ENCODE data around the gene TLCD3A.

TLCD3A gene

GRCh38 chr17:689556-690275, 42.7 kb upstream of the TLCD3A start:
- in situ Hi-C loops (cut with HindIII; ENCODE audit: low sequenced_read_pairs), result loop anchor here (5.0 kb wide), 2 partner anchors 37 to 87 kb away; no protein-coding TSS in a partner anchor
- DNase-seq (ENCODE audit: low read depth), result no peak
- TF ChIP-seq, protein P1, sequence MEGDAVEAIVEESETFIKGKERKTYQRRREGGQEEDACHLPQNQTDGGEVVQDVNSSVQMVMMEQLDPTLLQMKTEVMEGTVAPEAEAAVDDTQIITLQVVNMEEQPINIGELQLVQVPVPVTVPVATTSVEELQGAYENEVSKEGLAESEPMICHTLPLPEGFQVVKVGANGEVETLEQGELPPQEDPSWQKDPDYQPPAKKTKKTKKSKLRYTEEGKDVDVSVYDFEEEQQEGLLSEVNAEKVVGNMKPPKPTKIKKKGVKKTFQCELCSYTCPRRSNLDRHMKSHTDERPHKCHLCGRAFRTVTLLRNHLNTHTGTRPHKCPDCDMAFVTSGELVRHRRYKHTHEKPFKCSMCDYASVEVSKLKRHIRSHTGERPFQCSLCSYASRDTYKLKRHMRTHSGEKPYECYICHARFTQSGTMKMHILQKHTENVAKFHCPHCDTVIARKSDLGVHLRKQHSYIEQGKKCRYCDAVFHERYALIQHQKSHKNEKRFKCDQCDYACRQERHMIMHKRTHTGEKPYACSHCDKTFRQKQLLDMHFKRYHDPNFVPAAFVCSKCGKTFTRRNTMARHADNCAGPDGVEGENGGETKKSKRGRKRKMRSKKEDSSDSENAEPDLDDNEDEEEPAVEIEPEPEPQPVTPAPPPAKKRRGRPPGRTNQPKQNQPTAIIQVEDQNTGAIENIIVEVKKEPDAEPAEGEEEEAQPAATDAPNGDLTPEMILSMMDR (IDR thresholded peaks at IDR 0.05; ENCODE audit: low read depth, low read length, missing control alignments), result no peak
- no peak overlapping the region for H3K4me3 ChIP-seq (ENCODE audit: low read depth, low read length)

GRCh38 chr17:690361-690760, 42.0 kb upstream of the TLCD3A start:
- H3K4me3 ChIP-seq (ENCODE audit: low read depth, low read length), result no peak overlapping the region
- DNase-seq (ENCODE audit: low read depth), result no peak
- in situ Hi-C loops (cut with HindIII; ENCODE audit: low sequenced_read_pairs), result loop anchor here (5.0 kb wide), 2 partner anchors 38 to 88 kb away; no protein-coding TSS in a partner anchor
- TF ChIP-seq, protein P1 (IDR thresholded peaks at IDR 0.05; ENCODE audit: low read depth, low read length, missing control alignments), result no peak

- TF ChIP-seq, protein P1 (IDR thresholded peaks at IDR 0.05; ENCODE audit: low read depth, low read length, missing control alignments), result no peak
- in situ Hi-C loops (cut with HindIII; ENCODE audit: low sequenced_read_pairs), result loop anchor here (5.0 kb wide), 2 partner anchors 39 to 89 kb away; no protein-coding TSS in a partner anchor
- DNase-seq (ENCODE audit: low read depth), result no peak
- H3K4me3 ChIP-seq (ENCODE audit: low read depth, low read length), result no peak overlapping the region
Observed at GRCh38 chr17:691423-691822, 41.0 kb upstream of the TLCD3A start.

- in situ Hi-C loops (cut with HindIII; ENCODE audit: low sequenced_read_pairs), result loop anchor here (5.0 kb wide), 2 partner anchors 40 to 90 kb away; no protein-coding TSS in a partner anchor
- DNase-seq (ENCODE audit: low read depth), result peak; percentile 66
- TF ChIP-seq, protein P1 (IDR thresholded peaks at IDR 0.05; ENCODE audit: low read depth, low read length, missing control alignments), result no peak
- H3K4me3 ChIP-seq (ENCODE audit: low read depth, low read length), result no peak overlapping the region
Observed at GRCh38 chr17:692116-692515, 40.3 kb upstream of the TLCD3A start.

GRCh38 chr17:693791-694638, 38.4 kb upstream of the TLCD3A start:
- peak; percentile 98 for DNase-seq (ENCODE audit: low read depth)

DNA sequence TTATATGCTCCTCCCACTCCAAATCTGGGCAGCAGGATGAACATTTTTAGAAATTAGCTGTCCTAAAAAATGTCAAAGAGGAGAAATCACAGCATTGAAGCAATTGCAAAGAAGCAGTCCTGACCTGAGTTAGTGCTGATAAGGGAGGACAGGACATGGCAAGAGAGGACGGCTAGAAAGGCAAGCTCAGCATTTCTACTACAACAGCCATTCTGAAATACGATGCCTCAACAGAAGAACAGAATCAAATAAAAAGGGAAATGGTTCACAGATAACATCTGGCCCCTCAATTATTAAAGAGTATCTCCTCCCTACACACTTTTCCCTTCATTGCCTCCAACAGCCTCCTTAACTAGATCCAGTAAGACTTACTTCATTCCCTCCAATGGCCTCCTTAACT, 36.0 kb upstream of the TLCD3A start:
- DNase-seq (ENCODE audit: low read depth), result no peak
- TF ChIP-seq, protein P1 (IDR thresholded peaks at IDR 0.05; ENCODE audit: low read depth, low read length, missing control alignments), result no peak
- in situ Hi-C loops (cut with HindIII; ENCODE audit: low sequenced_read_pairs), result no loop called here
- H3K4me3 ChIP-seq (ENCODE audit: low read depth, low read length), result no peak overlapping the region

More at GRCh38 chr17:693791-694638, 38.4 kb upstream of the TLCD3A start:
- in situ Hi-C loops (cut with HindIII; ENCODE audit: low sequenced_read_pairs), result loop anchor here (5.0 kb wide), 2 partner anchors 42 to 92 kb away; no protein-coding TSS in a partner anchor
- no peak overlapping the region for H3K4me3 ChIP-seq (ENCODE audit: low read depth, low read length)
- TF ChIP-seq, protein P1 (IDR thresholded peaks at IDR 0.05; ENCODE audit: low read depth, low read length, missing control alignments), result no peak
